ENCODE measurements around the gene NDUFB10.

- TF ChIP-seq CTCF (optimal IDR thresholded peaks at IDR 0.05 in 1 of 3, IDR thresholded peaks at IDR 0.05 in 1 of 3, conservative IDR thresholded peaks at IDR 0.05 in 1 of 3; ENCODE audit: extremely low read depth in 1 of 3, insufficient read depth in 2 of 3, low read length in 3 of 3) (peak; percentile 10 to 62 (median 31)), EZH2 (IDR thresholded peaks at IDR 0.05; ENCODE audit: low read length) (no peak)
Observed at GRCh38 chr16:1941162-1942046, 17.9 kb upstream of the NDUFB10 start.
